ENCODE data around the gene HTRA3. TPM values are rescaled to one million over a fixed set of nuclear protein-coding genes. Genes with fewer than 3 reads are reported as not detected.

Gene HTRA3
- total and polyA plus RNA-seq, 2 of the 8 experiments (the other 6 are each of a cell fraction or from before 2014, with no cell fraction given) = 3.2 to 5.8 TPM

- TF ChIP-seq E2F6 (IDR thresholded peaks at IDR 0.05) (peak; percentile 35; the same call in 1 of the 2 replicates), MAX (IDR thresholded peaks at IDR 0.05) (peak; percentile 72)
These were observed 37.0 kb downstream of the HTRA3 start (continued) for GRCh38 chr4:8306511-8307021.

Measured in H1 (cell line).